Liver (tissue), 9 donors: ENCODE data around the gene INPPL1. TPM values are rescaled to one million over a fixed set of nuclear protein-coding genes. Genes with fewer than 3 reads are reported as not detected.

Source experiments
- DNase-seq: peaks from one replicate; pipeline ENCODE4 v3.0.0-alpha.2; 2017; ENCODE audit warnings: low spot score
- H3K27ac ChIP-seq, 2 donors: one replicate each; pipeline ENCODE4 v1.7.0; 2013; ENCODE audit warnings: inconsistent platforms in 2 of 2, low read length in 2 of 2, control low read depth in 1 of 2, low read depth in 1 of 2, mild to moderate bottlenecking in 1 of 2
- H3K27me3 ChIP-seq, 4 donors: one replicate each; pipeline versions ENCODE4 v1.6.1 to v1.7.0; 2013; ENCODE audit warnings: low read length in 3 of 4, inconsistent platforms in 1 of 4, mild to moderate bottlenecking in 1 of 4, moderate library complexity in 1 of 4; ENCODE audit not compliant: control insufficient read depth in 4 of 4, insufficient read depth in 4 of 4
- H3K36me3 ChIP-seq, 4 donors: one replicate each; pipeline versions ENCODE4 v1.6.1 to v1.7.0; 2013; ENCODE audit warnings: low read length in 3 of 4, mild to moderate bottlenecking in 3 of 4, low read depth in 1 of 4, moderate library complexity in 1 of 4; ENCODE audit not compliant: control insufficient read depth in 4 of 4, insufficient read depth in 3 of 4
- H3K4me1 ChIP-seq, 4 donors: one replicate each; pipeline versions ENCODE4 v1.6.1 to v1.7.0; 2013; ENCODE audit warnings: low read length in 3 of 4, mild to moderate bottlenecking in 3 of 4, moderate library complexity in 1 of 4; ENCODE audit not compliant: control insufficient read depth in 4 of 4, insufficient read depth in 4 of 4
- H3K4me3 ChIP-seq, 3 donors: one replicate each; pipeline versions ENCODE4 v1.6.1 to v1.7.0; 2013; ENCODE audit warnings: low read length in 3 of 3, control low read depth in 1 of 3, low read depth in 1 of 3, mild to moderate bottlenecking in 1 of 3
- H3K9ac ChIP-seq, 2 donors: one replicate each; pipeline ENCODE4 v1.7.0; 2013; ENCODE audit warnings: low read length in 2 of 2, mild to moderate bottlenecking in 2 of 2, moderate library complexity in 2 of 2, control low read depth in 1 of 2, low read depth in 1 of 2
- H3K9me3 ChIP-seq, 4 donors: one replicate each; pipeline versions ENCODE4 v1.6.1 to v1.7.0; 2013; ENCODE audit warnings: low read length in 3 of 4; ENCODE audit not compliant: control insufficient read depth in 4 of 4
- ATF3 ChIP-seq: IDR thresholded peaks from 2 replicates; pipeline ENCODE4 v1.6.1; 2016; ENCODE audit warnings: antibody characterized with exemption
- CTCF ChIP-seq: fragments of 150-350 bp; IDR thresholded peaks from 2 replicates; pipeline ENCODE4 v1.5.1; 2017; ENCODE audit warnings: improper control_type of control experiment, low read depth, low read length; ENCODE audit not compliant: missing input control
- EGR1 ChIP-seq, 2 donors: IDR thresholded peaks; 2 replicates each; pipeline ENCODE4 v1.6.1; 2016 to 2018; ENCODE audit warnings: antibody characterized with exemption in 2 of 2, low read depth in 2 of 2
- FOXA1 ChIP-seq: IDR thresholded peaks from 2 replicates; pipeline ENCODE4 v1.6.1; 2016; ENCODE audit warnings: antibody characterized with exemption
- FOXA2 ChIP-seq: IDR thresholded peaks from 2 replicates; pipeline ENCODE4 v1.6.1; 2016; ENCODE audit warnings: antibody characterized with exemption
- GABPA ChIP-seq, 2 donors: IDR thresholded peaks in 1 of 2; conservative IDR thresholded peaks in 1 of 2; 2 replicates each; pipeline ENCODE4 v1.6.1; 2016; ENCODE audit warnings: antibody characterized with exemption in 2 of 2, mild to moderate bottlenecking in 1 of 2, moderate library complexity in 1 of 2
- HNF4A ChIP-seq, 2 donors: conservative IDR thresholded peaks; 2 replicates each; pipeline ENCODE4 v1.6.1; 2016; ENCODE audit warnings: antibody characterized with exemption in 2 of 2, mild to moderate bottlenecking in 2 of 2
- HNF4G ChIP-seq: IDR thresholded peaks from 2 replicates; pipeline ENCODE4 v1.6.1; 2016; ENCODE audit warnings: antibody characterized with exemption
- JUND ChIP-seq, 2 donors: IDR thresholded peaks; 2 replicates each; pipeline ENCODE4 v1.6.1; 2016; ENCODE audit warnings: antibody characterized with exemption in 2 of 2
- MAX ChIP-seq: IDR thresholded peaks from 2 replicates; pipeline ENCODE4 v1.6.1; 2016; ENCODE audit warnings: antibody characterized with exemption
- NR2F2 ChIP-seq: IDR thresholded peaks from 2 replicates; pipeline ENCODE4 v1.6.1; 2016; ENCODE audit warnings: antibody characterized with exemption
- RAD21 ChIP-seq, 2 donors: IDR thresholded peaks; 2 replicates each; pipeline ENCODE4 v1.6.1; 2016; ENCODE audit warnings: antibody characterized with exemption in 2 of 2, mild to moderate bottlenecking in 2 of 2
- REST ChIP-seq: IDR thresholded peaks from 2 replicates; pipeline ENCODE4 v1.6.1; 2016; ENCODE audit warnings: antibody characterized with exemption, mild to moderate bottlenecking
- SP1 ChIP-seq: IDR thresholded peaks from 2 replicates; pipeline ENCODE4 v1.6.1; 2018; ENCODE audit warnings: antibody characterized with exemption, mild to moderate bottlenecking
- TAF1 ChIP-seq: conservative IDR thresholded peaks from 2 replicates; pipeline ENCODE4 v1.6.1; 2016; ENCODE audit warnings: antibody characterized with exemption, mild to moderate bottlenecking
- WGBS: extraction: QIAGEN DNeasy Blood & Tissue Kit; methylation state at CpG from one replicate; pipeline ENCODE4 v1.1.7; 2013; 5-methylcytosine and 5-hydroxymethylcytosine counted together
- polyA plus RNA-seq, 2 donors: library from polyadenylated mRNA; stranded (reverse) in 1 of 2; unstranded in 1 of 2; fragments of 200-250 nt in 1 of 2; fragments of >200 nt in 1 of 2; fragmentation: Nextera tagmentation in 1 of 2; extraction: Ambion mirVana in 1 of 2; gene quantifications; one replicate each; pipeline versions ENCODE4 v1.2.1 to v1.2.3, GENCODE V29; 2013 to 2015
- total RNA-seq, 2 donors: library from RNA; depleted of rRNA; stranded (reverse); fragments of >200 nt; gene quantifications; one replicate each; pipeline ENCODE4 v1.2.3, GENCODE V29; 2014
- donor health status: healthy.
- donor health status: healthy.
- donor health status: healthy.
- donor health status: healthy.
- donor health status: healthy.

INPPL1 gene
- total and polyA plus RNA-seq, 4 donors, result 7.2 to 29.0 (median 17.1) TPM

- no peaks in the 10 kb centered on the region for H3K36me3 ChIP-seq
- DNase-seq, result no peak
- 8% methylated on average over 46 of the region's 46 CpGs for WGBS
- TF ChIP-seq MAX (no peak), FOXA2 (no peak), TAF1 (no peak), ATF3 (no peak), GABPA (IDR thresholded peaks at IDR 0.05 in 1 of 2, conservative IDR thresholded peaks at IDR 0.05 in 1 of 2) (no peak), SP1 (no peak), FOXA1 (no peak), JUND (IDR thresholded peaks at IDR 0.05) (no peak)
- H3K4me3 ChIP-seq, result peak overlapping the region in 1 of 3 donors; percentile 3
- H3K9me3 ChIP-seq, result no peaks in the 10 kb centered on the region
- peaks cover 6 to 11% (median 9%) of the 10 kb centered on the region in 4 donors for H3K4me1 ChIP-seq
- no peak overlapping the region for H3K9ac ChIP-seq
- H3K27ac ChIP-seq, result no peak overlapping the region
- H3K27me3 ChIP-seq, result peaks cover 0 to 22% (median 11%) of the 10 kb centered on the region in 4 donors
These were observed 20.0 kb downstream of the INPPL1 start for GRCh38 chr11:72244361-72245262.

GRCh38 chr11:72245263-72245816 is 20.8 kb downstream of the INPPL1 start:
- no peak for TF ChIP-seq REST
- no peak for TF ChIP-seq RAD21 (IDR thresholded peaks at IDR 0.05)
- no peak for TF ChIP-seq NR2F2
- no peak overlapping the region for H3K4me3 ChIP-seq
- H3K27me3 ChIP-seq, result peaks cover 0 to 22% (median 11%) of the 10 kb centered on the region in 4 donors
- H3K9ac ChIP-seq, result no peak overlapping the region
- WGBS, result 11% methylated on average over 19 of the region's 19 CpGs
- H3K27ac ChIP-seq, result no peak overlapping the region
- H3K4me1 ChIP-seq, result peaks cover 1 to 6% (median 3%) of the 10 kb centered on the region in 4 donors
- no peak for DNase-seq
- H3K36me3 ChIP-seq, result no peaks in the 10 kb centered on the region
- no peaks in the 10 kb centered on the region for H3K9me3 ChIP-seq

- no peak overlapping the region for H3K9ac ChIP-seq
- TF ChIP-seq CTCF, result no peak
- TF ChIP-seq TAF1, result no peak
- TF ChIP-seq GABPA (IDR thresholded peaks at IDR 0.05 in 1 of 2, conservative IDR thresholded peaks at IDR 0.05 in 1 of 2), result no peak
- no peak for TF ChIP-seq NR2F2
- no peak for TF ChIP-seq JUND (IDR thresholded peaks at IDR 0.05)
- TF ChIP-seq HNF4G, result no peak
- no peak for TF ChIP-seq HNF4A (conservative IDR thresholded peaks at IDR 0.05)
- TF ChIP-seq ATF3, result no peak
- no peak for TF ChIP-seq REST
- no peak for TF ChIP-seq EGR1 (IDR thresholded peaks at IDR 0.05; ENCODE audit: low read depth in 2 of 2)
- TF ChIP-seq MAX, result no peak
These were observed 23.0 kb downstream of the INPPL1 start for GRCh38 chr11:72247584-72247983.

More at GRCh38 chr11:72247584-72247983, 23.0 kb downstream of the INPPL1 start:
- Histone ChIP-seq H3K27ac (no peak overlapping the region), H3K4me1 (peaks cover 0 to 3% (median 0%) of the 10 kb centered on the region in 4 donors), H3K9me3 (no peaks in the 10 kb centered on the region), H3K27me3 (peaks cover 0 to 31% (median 7%) of the 10 kb centered on the region in 4 donors), H3K4me3 (no peak overlapping the region), H3K36me3 (no peaks in the 10 kb centered on the region)
- DNase-seq, result no peak
- 30% methylated on average over 2 of the region's 2 CpGs for WGBS
